Measurements from ENCODE around the gene PRR9. TPM values are rescaled to one million over a fixed set of nuclear protein-coding genes. Genes with fewer than 3 reads are reported as not detected.

PRR9 gene
- total and polyA plus RNA-seq, 2 of the 8 experiments (the other 6 are each of a cell fraction or from before 2014, with no cell fraction given): not detected

- no peak for TF ChIP-seq EGR1 (IDR thresholded peaks at IDR 0.05; ENCODE audit: borderline replicate concordance, low read depth, low read length)
- TF ChIP-seq KDM4A (IDR thresholded peaks at IDR 0.05; ENCODE audit: low read depth, low read length, severe bottlenecking): no peak
- TF ChIP-seq POLR2AphosphoS5 (IDR thresholded peaks at IDR 0.05; ENCODE audit: low read depth, low read length): no peak
Measured at GRCh38 chr1:153213519-153213918, 3.9 kb upstream of the PRR9 start (continued).

All from H1 (cell line).